Esophagus mucosa (tissue), 1 donor: ENCODE measurements around the gene HLA-E. TPM values are rescaled to one million over a fixed set of nuclear protein-coding genes. Genes with fewer than 3 reads are reported as not detected.
A peak's percentile ranks its signal among the peaks of the same experiment; 100 is the strongest.
"Not testable (repeated sequence)": the region's sequence is repeated elsewhere in the genome, so short reads cannot be mapped to it uniquely, and the experiment has no call there.

Experiments used
- ATAC-seq: fragments of 200-7000 bp; cut with Tn5 transposase; one replicate; pipeline ENCODE4 v1.9.1; 2020
- total RNA-seq: library from RNA; stranded (reverse); gene quantifications from one replicate; pipeline ENCODE4 v1.2.4, GENCODE V29; 2023
- donor health status: DM: yes; HTN: yes; CAD: no.

The HLA-E gene
- total RNA-seq, result 190 TPM

DNA sequence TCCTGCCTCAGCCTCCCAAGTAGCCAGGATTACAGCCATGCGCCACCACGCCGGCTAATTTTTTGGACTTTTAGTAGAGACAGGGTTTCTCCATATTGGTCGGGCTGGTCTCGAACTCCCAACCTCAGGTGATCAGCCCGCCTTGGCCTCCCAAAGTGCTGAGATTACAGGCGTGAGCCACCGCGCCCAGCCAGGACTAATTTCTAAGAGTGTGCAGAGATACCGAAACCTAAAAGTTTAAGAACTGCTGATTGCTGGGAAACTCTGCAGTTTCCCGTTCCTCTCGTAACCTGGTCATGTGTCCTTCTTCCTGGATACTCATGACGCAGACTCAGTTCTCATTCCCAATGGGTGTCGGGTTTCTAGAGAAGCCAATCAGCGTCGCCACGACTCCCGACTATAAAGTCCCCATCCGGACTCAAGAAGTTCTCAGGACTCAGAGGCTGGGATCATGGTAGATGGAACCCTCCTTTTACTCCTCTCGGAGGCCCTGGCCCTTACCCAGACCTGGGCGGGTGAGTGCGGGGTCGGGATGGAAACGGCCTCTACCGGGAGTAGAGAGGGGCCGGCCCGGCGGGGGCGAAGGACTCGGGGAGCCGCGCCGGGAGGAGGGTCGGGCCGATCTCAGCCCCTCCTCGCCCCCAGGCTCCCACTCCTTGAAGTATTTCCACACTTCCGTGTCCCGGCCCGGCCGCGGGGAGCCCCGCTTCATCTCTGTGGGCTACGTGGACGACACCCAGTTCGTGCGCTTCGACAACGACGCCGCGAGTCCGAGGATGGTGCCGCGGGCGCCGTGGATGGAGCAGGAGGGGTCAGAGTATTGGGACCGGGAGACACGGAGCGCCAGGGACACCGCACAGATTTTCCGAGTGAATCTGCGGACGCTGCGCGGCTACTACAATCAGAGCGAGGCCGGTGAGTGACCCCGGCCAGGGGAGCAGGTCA lies at the start of gene HLA-E:
HLA-E (plus strand) TSS at position 429 of the 945 bp plus-strand sequence; CDS start at position 452, 23 bp downstream.
- peak; percentile 91 for ATAC-seq

DNA sequence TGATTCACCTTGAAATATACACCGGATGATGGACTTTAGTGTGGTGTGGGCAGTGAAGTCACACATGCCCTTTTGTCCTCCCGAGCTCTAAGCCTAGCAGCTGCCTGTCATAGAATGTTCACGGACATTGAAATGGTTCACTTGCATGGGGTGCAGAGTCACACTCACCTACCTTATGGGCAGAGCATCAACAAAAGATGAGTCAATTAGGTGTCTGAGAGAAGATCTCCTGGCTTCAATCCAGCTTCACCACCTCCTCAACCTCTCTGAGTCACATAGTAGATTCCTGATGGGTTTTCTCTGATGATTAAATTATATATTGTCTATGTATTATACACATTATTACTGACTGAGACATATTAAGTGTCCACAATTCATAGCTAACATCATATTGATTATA lies 48.1 kb upstream of the HLA-E start:
- ATAC-seq, result peak; percentile 78

DNA sequence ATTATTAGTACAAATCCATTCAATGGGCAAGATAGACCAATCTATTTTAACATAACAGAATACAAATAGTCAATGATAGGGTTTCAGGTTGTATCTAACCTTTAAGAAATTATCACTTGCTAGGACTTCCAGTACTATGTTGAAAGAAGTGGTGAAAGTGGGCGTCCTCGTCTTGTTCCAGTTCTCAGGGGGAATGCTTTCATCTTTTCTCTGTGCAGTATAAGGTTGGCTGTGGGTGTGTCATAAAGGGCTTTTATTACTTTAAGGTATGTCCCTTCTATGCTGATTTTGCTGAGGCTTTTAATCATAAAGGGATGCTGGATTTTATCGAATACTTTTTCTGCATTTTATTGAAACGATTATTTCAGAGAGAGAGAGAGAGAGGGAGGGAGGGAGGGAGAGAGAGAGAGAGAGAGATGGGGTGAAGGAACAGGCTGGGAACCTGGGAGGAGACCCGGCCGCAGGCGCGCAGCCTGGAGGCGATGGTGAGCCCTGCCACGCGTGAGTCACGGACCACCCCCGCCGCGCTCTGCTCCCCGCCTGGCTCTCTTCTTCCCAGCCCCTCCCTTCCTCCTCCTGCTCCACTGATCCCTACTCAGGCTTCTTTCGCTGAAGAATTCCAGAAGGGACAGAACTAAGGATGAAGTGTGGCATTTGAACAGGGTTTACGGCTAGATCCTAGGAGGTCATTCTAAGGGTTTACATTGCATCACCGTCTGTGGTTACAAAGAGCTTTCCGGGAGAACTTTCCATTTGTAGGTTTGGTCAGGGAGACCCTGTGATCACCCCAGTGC lies 45.5 kb upstream of the HLA-E start:
- no peak for ATAC-seq

DNA sequence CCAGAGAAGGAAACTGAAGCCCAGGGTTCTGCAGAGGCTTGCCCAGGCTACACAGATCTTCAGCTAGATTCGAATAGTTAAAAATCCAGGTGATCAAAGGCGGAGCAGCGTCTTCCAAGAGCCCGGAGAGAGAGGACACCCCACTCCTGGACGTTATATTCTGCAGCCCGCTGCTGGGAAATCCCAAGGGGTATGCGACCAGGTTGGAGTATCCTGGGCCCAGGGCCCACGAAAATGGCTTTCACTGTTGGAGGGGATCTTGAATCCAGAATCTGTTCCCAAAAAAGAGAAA lies 44.9 kb upstream of the HLA-E start:
- ATAC-seq, result no peak

DNA sequence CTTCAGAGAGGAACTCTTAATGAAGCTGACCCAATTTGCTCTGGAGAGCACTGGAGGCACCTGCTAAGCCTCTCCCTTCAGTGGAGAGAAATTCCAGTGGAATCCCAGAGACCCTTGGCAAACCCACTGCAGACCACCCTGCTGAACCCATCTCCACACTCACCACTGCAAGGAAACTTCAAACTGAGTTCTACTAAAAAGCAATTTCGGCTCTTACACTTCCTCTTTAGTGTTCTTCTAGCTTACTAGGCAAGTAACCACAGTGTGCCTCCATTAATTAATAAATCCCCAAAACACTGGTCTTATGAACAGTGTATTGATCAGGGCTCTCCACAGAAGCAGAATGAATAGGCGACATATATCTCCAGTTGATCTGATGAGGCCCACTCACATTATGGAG lies 43.0 kb upstream of the HLA-E start:
- ATAC-seq, result no peak

DNA sequence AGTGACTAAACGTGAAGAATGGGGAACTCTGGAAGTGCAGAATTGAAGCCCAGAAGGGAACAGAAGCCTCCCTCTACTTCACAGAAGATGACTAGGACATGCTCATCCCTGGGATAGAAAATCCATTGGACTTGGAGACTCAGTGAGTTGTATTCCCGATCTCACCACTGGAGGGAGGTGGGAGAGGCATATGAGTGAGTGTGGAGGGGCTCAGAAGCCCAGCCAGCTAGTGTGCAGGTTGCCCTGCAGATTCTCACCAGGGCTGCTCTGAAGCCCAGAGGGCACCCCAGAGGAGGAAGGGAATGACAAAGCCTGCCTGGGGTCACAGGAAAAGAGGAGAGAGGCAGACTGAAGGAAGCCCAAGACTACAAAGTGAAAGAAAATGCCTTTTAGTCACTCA lies 42.1 kb upstream of the HLA-E start:
- ATAC-seq, result no peak

DNA sequence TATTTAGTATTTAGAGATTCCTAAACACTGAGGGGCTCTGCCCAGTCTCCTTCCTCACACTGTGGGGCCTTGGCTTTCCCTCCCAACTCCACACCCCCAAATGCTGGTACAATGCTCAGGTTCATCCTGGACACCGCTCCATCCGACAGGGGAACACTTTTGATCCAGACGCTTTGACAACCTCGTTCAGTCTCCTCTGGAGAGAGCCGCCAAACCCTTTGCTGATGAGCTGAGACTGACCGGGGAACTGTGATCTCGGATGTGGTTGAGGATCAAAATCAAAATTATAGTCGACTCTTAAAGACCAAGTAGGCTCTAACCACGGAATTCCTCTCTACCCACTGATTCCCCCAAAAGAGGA lies 38.8 kb upstream of the HLA-E start:
- ATAC-seq, result no peak

DNA sequence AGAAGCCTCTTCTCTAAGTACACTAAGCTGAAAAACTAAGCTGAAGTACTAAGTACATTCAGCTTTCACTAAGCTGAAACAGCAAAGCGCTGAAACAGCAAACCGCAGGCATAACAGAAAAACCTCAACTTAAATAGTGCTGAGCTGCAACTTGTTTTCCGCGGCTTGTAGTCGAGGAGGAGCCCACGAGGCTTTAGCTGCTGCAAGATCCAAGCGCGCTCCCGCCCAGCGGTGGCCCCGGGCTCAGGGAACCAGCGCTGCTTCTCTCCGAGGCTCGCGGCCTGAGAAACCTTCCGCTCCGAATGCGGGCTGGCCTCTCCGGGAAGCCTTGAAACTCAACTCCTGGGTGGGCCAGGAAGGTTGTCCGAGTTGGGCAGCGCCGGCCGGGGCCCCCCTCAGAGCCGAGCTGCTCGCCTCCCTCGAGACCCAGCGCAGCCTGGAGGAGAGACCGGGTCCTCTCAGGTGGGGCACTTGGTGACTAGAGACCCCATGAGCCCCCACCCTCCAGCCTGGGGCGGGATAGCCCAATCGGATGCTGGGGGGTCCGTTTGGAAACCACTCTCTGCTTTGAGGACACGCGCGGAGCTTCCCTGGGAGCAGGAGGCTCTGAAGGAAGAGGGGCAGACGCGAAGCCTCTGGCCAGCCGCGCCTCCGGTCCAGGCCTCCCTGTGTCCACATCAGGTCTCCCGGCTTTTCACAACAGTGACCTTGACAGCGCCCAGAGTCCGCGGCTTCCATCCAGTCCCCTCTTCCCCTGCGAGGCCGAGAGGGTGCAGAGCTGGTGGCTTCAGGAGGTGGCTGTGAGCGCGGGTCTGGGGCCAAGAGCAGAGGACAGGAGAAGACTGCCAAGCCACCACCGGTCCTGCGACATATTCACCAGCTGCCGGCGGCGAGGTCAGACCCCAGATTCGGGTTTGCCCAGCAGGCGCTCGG lies 38.1 kb upstream of the HLA-E start:
- peak; percentile 27 for ATAC-seq

DNA sequence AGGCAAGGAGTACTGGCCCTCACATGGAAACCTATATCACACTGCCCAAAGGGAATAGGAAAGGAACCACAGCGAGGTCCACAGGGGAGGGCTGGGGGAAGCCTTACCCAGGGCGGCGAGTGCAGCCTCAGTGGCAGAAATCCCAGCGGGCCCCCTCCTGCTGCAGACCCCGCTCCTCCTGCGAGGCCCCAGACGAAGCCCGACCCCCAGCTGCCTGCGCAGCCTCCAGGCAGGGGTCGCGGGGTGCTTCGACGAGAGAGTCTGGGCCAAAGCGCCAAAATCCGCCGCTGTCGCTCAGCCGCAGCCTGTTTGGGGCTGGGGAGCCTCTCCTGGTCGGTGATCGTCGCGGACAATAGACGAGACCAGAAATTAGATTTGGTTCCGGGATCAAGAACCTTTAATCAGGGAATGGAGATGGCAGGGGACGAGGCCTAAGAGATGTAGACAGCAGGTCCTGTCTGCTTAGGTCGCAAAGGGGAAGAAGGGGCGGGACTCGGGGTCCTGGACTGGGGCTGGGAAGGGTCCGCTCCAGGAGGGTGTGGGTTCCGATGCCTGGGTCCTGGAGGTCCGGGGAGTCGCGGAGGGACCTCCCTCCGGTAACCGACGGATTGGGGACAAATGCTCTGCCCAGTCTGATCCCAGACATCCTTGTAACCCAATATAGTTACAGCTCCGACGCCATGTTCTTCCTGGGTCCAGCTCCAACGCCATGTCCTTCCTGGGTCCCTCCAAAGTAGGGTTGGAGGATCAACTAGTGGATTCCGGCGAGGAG lies 36.4 kb upstream of the HLA-E start:
- ATAC-seq, result no peak

DNA sequence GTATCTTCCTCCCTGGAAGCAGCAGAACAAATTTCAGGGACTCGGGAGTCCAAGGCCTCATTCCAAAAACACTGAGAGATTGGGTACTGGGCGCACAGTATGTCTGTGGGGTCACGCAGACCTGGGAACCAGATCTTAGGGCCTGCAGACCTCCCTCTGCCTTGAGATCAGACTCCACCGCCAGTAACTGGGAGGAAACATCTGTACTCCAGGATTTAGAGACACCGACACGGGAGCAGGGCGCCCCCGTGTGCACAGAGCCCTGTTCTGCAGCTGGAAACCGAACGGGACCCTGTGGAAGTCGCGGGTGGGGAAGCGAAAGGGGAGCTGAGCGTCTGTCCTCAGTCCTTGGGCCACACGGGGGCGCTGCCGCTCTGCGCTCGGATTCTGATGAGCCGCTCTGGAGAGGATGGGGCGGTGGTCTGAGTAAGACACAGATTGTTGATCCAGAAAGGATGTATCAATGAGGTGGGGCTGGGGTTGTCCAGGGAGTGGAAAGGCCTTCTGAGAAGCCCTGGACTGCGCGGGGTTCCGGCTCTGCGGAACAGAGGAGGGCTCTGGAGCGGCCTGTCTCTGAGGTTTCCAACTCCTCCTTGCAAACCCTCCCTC lies 35.7 kb upstream of the HLA-E start:
- peak; percentile 87 for ATAC-seq

DNA sequence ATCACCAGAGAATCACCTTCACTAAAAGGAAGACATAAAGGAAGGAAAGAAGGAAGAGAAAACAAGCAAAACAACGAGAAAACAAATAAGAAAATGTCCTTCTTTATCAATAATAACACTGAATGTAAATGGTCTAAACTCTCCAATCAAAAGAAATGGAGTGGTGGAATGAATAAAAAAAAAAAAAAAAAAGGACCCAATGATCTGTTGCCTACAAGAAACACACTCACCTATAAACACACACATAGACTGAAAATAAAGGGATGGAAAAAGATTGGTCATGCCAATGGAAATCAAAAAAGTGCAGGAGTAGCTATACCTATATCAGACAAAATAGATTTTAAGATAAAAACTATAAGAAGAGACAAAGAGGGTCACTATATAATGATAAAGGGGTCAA lies 30.2 kb upstream of the HLA-E start:
- ATAC-seq, result no peak

DNA sequence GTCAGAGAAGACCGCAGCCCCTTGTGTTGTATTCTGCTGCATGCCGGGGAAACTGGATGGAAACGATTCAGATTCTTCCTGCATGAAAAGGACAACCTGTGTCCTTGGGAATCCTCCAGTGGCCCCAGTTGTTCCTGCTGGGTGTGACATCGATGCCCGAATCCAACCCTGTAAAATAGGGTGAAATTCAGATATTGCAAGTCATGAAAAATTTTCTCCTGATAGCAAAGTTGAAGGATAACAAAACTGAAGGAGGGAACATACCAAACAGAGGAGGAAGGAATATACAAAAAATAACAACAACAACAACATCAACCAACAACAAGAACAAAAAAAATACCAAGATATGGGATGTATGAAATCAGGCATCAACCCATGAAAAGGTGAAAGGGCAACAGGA lies 28.3 kb upstream of the HLA-E start:
- ATAC-seq, result no peak

DNA sequence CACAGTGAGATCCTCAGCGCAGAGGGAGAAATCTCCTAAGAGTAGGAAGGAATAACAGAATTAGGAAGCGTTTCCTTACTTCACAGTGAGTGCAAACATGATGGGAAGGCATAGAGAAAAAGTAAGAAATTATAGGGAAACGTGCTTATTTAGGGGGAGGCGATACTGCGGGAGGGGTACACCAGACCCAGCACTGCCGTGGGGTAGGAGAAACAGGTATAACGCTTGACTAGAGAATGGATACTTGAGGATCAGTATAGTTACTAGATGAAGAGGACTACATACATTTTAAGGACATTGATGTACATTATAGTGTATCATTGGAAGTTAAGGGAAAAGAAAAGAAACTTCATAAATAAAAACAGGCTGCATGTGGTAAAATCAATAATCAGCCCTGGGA lies 26.8 kb upstream of the HLA-E start:
- no peak for ATAC-seq

DNA sequence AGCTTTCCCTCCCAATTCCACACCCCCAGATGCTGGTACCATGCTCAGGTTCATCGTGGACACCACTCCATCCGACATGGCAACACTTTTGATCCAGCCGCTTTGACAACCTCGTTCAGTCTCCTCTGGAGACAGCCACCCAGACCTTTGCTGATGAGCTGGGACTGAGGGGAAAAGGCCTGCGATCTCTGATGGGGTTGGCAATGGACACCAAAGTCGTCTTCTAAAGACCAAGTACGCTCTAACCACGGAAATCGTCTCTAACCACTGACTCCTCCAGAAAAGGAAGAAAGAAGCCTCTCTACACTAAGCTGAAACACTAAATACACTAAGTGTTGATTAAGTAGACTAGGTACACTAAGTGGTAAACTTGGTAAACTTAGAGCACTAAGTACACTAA lies 26.1 kb upstream of the HLA-E start:
- no peak for ATAC-seq

DNA sequence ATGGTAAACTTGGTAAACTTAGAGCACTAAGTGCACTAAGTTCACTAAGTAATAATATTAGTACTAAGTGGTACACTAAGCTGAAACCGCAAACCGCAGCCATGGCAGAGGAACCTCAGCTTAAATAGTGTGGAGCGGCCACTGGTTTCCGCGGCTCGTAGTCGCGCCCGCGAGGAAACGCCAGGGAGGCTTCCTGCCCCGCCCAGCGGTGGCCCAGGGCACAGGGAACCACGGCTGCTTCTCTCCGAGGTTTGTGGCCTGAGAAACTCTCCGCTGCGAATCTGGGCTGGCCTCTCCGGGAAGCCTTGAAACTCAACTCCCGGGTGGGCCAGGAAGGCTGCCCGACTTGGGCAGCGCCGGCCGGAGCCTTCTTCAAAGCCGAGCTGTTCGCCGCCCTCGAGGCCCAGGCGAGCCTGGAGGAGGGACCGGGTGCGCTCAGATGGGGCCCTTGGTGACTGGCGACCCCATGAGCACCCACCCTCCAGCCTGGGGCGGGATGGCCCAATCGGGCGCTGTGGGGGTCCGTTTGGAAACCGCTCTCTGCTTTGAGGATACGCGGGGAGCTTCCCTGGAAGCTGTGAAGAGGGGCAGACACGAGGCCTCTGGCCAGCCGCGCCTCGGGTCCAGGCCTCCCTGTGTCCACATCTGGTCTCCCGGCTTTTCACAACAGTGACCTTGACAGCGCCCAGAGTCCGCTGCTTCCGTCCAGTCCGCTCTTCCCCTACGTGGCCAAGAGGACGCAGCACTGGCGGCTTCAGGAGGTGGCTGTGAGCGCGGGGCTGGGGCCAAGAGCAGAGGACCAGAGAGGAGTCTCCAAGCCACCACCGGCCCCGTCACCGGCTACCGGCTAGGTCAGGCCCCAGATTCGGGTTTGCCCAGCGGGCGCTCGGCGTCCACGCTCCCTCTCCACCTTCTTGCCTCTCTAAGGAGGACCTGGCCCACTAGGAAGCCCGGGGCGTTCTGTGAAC lies 25.4 kb upstream of the HLA-E start:
- ATAC-seq, result peak; percentile 41

DNA sequence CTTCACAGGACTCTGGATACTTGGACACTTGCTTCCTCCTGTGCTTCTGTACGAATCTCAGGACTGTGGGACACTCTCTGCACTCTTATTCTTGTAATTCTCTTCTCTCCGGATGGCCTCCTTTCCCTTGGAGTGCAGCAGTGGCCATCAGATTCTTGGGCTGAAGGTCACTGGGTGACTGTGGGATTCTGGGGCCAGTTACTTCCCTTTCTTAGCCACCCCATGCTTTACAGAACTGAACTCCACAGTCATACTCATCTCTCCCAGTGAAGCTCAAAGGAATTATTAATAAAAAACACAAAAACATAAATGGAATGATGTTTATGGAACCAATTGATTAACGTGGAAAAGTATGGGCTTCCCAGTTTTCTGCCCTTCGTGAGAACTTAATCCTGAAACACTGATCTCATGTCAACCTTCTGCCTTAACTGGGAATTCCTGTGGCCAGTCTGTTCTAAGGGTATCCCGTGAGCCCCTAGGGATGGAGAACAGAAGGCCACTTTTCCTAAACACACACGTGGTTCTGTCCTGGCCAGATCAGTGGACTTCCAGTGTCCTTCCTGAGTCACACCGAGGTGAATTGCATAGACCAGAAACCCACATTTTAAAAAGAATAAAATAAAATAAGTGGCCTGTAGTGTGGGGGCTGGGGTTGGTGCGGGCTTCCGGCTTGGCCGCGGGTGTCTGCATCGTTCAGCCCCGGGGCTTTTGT lies 23.6 kb upstream of the HLA-E start:
- no peak for ATAC-seq

DNA sequence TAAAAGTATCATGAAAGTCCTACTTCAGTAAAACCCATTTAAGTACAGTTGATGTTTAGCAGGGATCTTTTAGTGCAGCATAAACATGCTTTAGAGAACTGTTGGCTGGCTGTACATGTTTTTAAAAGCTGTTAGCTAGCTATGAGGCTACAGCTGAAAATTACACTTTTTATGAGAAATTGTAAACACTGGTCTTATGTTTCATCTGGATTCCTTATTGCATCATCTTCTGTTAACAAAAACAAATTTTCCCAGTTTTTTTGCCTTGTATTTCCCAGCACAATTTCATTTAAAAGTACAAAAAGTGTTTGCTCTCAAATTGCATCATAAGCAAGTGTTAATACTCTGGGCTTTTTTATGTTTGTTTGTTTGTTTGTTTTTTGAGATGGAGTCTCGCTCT lies 18.3 kb upstream of the HLA-E start:
- no peak for ATAC-seq

DNA sequence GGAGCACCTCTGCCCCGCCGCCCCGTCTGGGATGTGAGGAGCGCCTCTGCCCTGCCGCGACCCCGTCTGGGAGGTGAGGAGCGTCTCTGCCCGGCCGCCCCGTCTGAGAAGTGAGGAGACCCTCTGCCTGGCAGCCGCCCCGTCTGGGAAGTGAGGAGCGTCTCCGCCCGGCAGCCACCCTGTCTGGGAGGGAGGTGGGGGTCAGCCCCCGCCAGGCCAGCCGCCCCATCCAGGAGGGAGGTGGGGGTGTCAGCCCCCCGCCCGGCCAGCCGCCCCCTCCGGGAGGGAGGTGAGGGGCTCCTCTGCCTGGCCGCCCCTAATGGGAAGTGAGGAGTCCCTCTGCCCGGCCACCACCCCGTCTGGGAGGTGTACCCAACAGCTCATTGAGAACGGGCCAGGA lies 14.2 kb upstream of the HLA-E start:
- not testable (repeated sequence) for ATAC-seq

DNA sequence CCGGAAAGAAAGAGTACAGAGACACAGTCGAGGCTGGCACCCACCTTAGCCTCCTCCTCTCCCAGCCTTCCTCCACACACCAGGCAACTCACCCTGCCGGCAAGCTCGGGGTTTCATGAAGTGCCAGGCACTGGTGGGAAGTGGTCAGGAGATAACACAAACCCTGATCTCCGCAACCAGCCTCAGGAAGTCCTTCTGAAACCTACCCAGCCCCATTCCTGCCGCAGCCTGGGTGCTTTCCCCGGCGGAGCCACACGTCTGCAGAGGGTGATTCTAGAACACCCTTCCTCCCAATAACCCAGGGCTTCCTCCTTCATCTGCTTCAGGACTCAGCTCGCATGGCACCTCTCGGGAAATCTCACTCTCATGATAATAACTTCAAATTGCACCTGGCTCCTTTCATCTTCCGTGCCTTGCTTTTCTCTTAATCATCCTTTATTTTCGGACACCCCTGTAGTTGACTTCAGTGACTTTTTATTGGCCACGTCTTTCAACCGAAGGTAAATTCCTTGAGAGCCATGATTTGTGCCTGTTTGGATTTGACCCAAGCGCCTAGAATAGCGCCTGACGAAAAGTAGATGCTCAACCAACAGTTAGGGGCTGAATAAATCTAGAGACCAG lies 8.7 kb upstream of the HLA-E start:
- ATAC-seq, result peak; percentile 37
